Ishikawa (cell line): ENCODE measurements around the gene TASOR2.

Source experiments
- CEBPB ChIP-seq: IDR thresholded peaks from 2 replicates; pipeline ENCODE4 v1.6.1; 2012
- CREB1 ChIP-seq: IDR thresholded peaks from 2 replicates; pipeline ENCODE4 v1.6.1; 2012; ENCODE audit warnings: low read depth
- EGR1 ChIP-seq: IDR thresholded peaks from 2 replicates; pipeline ENCODE4 v1.6.1; 2012
- EP300 ChIP-seq: IDR thresholded peaks from 2 replicates; pipeline ENCODE4 v1.6.1; 2012; ENCODE audit warnings: borderline replicate concordance
- FOXM1 ChIP-seq: IDR thresholded peaks from 2 replicates; pipeline ENCODE4 v1.6.1; 2012; ENCODE audit warnings: low read depth, borderline replicate concordance
- MAX ChIP-seq: IDR thresholded peaks from 2 replicates; pipeline ENCODE4 v1.6.1; 2012
- NFIC ChIP-seq: IDR thresholded peaks from 2 replicates; pipeline ENCODE4 v1.6.1; 2012
- RAD21 ChIP-seq: IDR thresholded peaks from 2 replicates; pipeline ENCODE4 v1.6.1; 2012; ENCODE audit warnings: low read depth
- REST ChIP-seq: IDR thresholded peaks from 2 replicates; pipeline ENCODE4 v1.6.1; 2012; ENCODE audit warnings: low read depth, mild to moderate bottlenecking
- TAF1 ChIP-seq: IDR thresholded peaks from 2 replicates; pipeline ENCODE4 v1.6.1; 2012; ENCODE audit warnings: low read depth, mild to moderate bottlenecking
- TCF12 ChIP-seq: IDR thresholded peaks from 2 replicates; pipeline ENCODE4 v1.6.1; 2012; ENCODE audit warnings: low read depth
- TEAD4 ChIP-seq: IDR thresholded peaks from 2 replicates; pipeline ENCODE4 v1.6.1; 2012
- YY1 ChIP-seq: IDR thresholded peaks from 2 replicates; pipeline ENCODE4 v1.6.1; 2012; ENCODE audit warnings: low read depth
- ZBTB7A ChIP-seq: IDR thresholded peaks from 2 replicates; pipeline ENCODE4 v1.6.1; 2012; ENCODE audit warnings: low read depth
- TF ChIP-seq, protein P1 (sequence below): IDR thresholded peaks from 2 replicates; pipeline ENCODE4 v1.6.1; 2012

TASOR2 gene

GRCh38 chr10:5694573-5694972, 9.9 kb downstream of the TASOR2 start:
- TF ChIP-seq RAD21 (no peak), EGR1 (no peak), TCF12 (no peak), TAF1 (no peak), CEBPB (no peak), FOXM1 (no peak), CREB1 (no peak), YY1 (no peak), ZBTB7A (no peak), TEAD4 (no peak), EP300 (no peak), NFIC (no peak), REST (no peak), MAX (no peak)
- TF ChIP-seq, protein P1, sequence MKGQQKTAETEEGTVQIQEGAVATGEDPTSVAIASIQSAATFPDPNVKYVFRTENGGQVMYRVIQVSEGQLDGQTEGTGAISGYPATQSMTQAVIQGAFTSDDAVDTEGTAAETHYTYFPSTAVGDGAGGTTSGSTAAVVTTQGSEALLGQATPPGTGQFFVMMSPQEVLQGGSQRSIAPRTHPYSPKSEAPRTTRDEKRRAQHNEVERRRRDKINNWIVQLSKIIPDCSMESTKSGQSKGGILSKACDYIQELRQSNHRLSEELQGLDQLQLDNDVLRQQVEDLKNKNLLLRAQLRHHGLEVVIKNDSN: no peak

GRCh38 chr10:5697342-5697741, 12.7 kb downstream of the TASOR2 start:
- no peak for TF ChIP-seq TAF1
- TF ChIP-seq TCF12: no peak
- TF ChIP-seq REST: no peak
- no peak for TF ChIP-seq NFIC
- no peak for TF ChIP-seq RAD21
- no peak for TF ChIP-seq YY1
- TF ChIP-seq TEAD4: no peak
- TF ChIP-seq ZBTB7A: no peak
- TF ChIP-seq FOXM1: no peak
- TF ChIP-seq EP300: no peak
- TF ChIP-seq, protein P1: no peak
- no peak for TF ChIP-seq CEBPB
- TF ChIP-seq CREB1: no peak
- no peak for TF ChIP-seq MAX
- TF ChIP-seq EGR1: no peak

DNA sequence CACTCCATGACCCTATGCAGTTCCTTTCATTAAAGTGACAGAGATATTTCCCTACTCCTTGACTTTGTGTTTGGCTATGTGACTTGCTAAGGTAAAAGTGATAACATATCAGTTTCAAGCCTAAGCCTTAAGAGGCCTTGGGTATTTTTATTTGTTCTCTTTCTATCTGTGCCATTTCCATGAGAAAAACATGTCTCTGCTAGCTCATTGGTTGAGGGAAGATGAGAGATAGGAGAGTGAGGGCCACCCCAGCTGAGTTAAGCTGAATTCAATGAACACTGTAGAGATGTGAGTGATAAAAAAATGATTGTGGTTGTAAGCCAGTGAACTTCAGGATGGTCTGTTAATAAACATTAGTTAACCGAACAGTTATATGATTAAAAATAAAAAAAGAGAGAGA, 13.4 kb downstream of the TASOR2 start:
- TF ChIP-seq EGR1 (no peak), TEAD4 (no peak), REST (no peak), TAF1 (no peak), YY1 (no peak), RAD21 (no peak), TCF12 (no peak), EP300 (no peak), CEBPB (no peak), MAX (no peak), FOXM1 (no peak), CREB1 (no peak), ZBTB7A (no peak), NFIC (no peak)
- TF ChIP-seq, protein P1: no peak

DNA sequence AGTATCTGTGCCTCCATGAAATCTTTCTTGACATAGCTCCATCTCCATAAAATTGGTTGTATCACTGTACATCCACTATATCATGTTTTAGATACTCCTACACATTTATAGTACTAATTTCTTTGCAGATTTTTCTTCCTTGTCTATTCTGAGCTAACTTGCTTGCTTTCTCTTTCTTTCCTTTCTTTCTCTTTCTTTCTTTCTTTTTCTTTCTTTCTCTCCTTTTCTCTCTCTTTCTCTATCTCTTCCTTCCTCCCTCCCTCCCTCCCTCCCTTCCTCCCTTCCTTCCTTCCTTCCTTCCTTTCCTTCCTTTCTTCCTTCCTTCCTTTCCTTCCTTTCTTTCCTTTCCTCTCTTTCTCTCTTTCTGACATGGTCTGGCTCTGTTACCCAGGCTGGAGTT, 23.7 kb downstream of the TASOR2 start:
- TF ChIP-seq TEAD4 (no peak), RAD21 (no peak), TCF12 (no peak), MAX (no peak), REST (no peak)
- TF ChIP-seq, protein P1: no peak
